ENCODE data around the gene TBC1D22A. TPM values are rescaled to one million over a fixed set of nuclear protein-coding genes. Genes with fewer than 3 reads are reported as not detected.

The TBC1D22A gene
- total and polyA plus RNA-seq, 2 experiments from 2014 or later: 9.6 to 13.3 TPM

DNA sequence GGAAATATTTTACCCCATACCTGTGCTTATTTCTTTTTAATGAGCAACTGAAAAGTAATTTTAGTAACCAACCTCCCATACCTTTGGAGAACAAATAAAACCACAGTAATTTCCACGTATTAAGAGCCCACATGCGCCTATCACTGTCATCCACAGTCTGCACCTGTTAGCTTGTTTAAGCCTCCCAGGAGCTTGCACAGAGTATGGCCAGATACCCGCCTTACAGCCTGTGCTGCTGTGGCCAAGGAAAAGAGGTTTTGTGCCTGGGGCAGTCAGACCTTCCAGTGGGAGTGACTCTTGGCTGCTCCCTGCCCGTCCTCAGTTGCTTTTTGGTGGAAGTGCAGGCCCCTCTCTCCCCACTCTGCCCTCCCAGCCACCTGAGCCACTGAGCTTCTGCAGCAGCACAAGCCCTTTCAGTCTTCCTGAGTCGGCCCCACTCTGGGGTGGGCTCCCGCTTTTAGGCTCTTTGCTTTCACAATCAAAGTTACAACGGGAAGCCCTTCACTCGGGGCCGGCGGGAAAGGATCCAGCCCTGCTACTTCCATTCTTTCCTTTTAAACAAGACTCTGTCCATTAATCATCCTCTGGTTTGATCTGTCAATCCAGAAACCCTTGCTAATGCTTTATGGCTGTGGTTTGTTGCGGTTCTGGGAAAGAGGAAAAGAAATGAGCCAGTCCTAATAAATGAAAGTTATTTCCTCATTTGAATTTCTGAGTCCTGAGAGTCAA lies 308.8 kb downstream of the TBC1D22A start (continued):
- TF ChIP-seq ZNF462 (CRISPR knock-in tag; IDR thresholded peaks at IDR 0.05): no peak
- no peak for TF ChIP-seq ZNF331 (CRISPR knock-in tag; IDR thresholded peaks at IDR 0.05; ENCODE audit: low read depth)
- no peak for TF ChIP-seq ZNF114 (CRISPR knock-in tag; IDR thresholded peaks at IDR 0.05)
- TF ChIP-seq EZH2phosphoT487 (IDR thresholded peaks at IDR 0.05; ENCODE audit: unreplicated experiment): no peak
- no peak for TF ChIP-seq STAT1 (IDR thresholded peaks at IDR 0.05; ENCODE audit: unreplicated experiment)
- TF ChIP-seq CTCF (conservative IDR thresholded peaks at IDR 0.05; ENCODE audit: low read depth in 2 of 2): no peak
- TF ChIP-seq NANOG (IDR thresholded peaks at IDR 0.05; ENCODE audit: borderline replicate concordance): no peak
